ENCODE results near the gene STK24.
A peak's percentile ranks its signal among the peaks of the same experiment; 100 is the strongest.

The STK24 gene

GRCh38 chr13:98486412-98486811 lies 90.5 kb downstream of the STK24 start:
- no peak for DNase-seq

- no peak for DNase-seq
Observed at GRCh38 chr13:98485561-98485960, 91.3 kb downstream of the STK24 start.

GRCh38 chr13:98484289-98485219 lies 92.4 kb downstream of the STK24 start:
- DNase-seq: peak; percentile 97

- DNase-seq: no peak
Observed at GRCh38 chr13:98483601-98484288, 93.2 kb downstream of the STK24 start.

- peak; percentile 52 for DNase-seq
Observed at GRCh38 chr13:98482476-98483444, 94.1 kb downstream of the STK24 start.

GRCh38 chr13:98480915-98481877 lies 95.7 kb downstream of the STK24 start:
- peak; percentile 22 for DNase-seq

- no peak for DNase-seq
Observed at GRCh38 chr13:98479496-98480003, 97.4 kb downstream of the STK24 start.

- no peak for DNase-seq
Observed at GRCh38 chr13:98478189-98479129, 98.4 kb downstream of the STK24 start.

GRCh38 chr13:98476538-98476966 lies 100.4 kb downstream of the STK24 start:
- peak; percentile 79 for DNase-seq

- DNase-seq: no peak
Observed at GRCh38 chr13:98476106-98476505, 100.8 kb downstream of the STK24 start.

- peak; percentile 58 for DNase-seq
Observed at GRCh38 chr13:98475522-98475921, 101.4 kb downstream of the STK24 start.

- no peak for DNase-seq
Observed at GRCh38 chr13:98474761-98475160, 102.1 kb downstream of the STK24 start.

GRCh38 chr13:98474292-98474691 lies 102.6 kb downstream of the STK24 start:
- no peak for DNase-seq

- no peak for DNase-seq
Observed at GRCh38 chr13:98473788-98474144, 103.1 kb downstream of the STK24 start.

GRCh38 chr13:98473135-98473787 lies 103.6 kb downstream of the STK24 start:
- no peak for DNase-seq

- DNase-seq: no peak
Observed at GRCh38 chr13:98471934-98472333, 105.0 kb downstream of the STK24 start.

- DNase-seq: no peak
Observed at GRCh38 chr13:98470920-98471319, 106.0 kb downstream of the STK24 start.

- no peak for DNase-seq
Observed at GRCh38 chr13:98468929-98469328, 108.0 kb downstream of the STK24 start.

- DNase-seq: no peak
Observed at GRCh38 chr13:98468361-98468760, 108.5 kb downstream of the STK24 start.
